Measurements from ENCODE around the gene CCDC83.

Gene CCDC83

GRCh38 chr11:85855341-85855656 is at the start of gene CCDC83:
Gene CCDC83 (plus strand): TSS chr11:85855383. CDS start chr11:85865124, 9,741 bp downstream.
- DNase-seq: no peak

- no peak for DNase-seq
These were observed 49.8 kb upstream of the CCDC83 start for GRCh38 chr11:85805387-85805786.

- no peak for DNase-seq
These were observed 49.2 kb upstream of the CCDC83 start for GRCh38 chr11:85806016-85806415.

- no peak for DNase-seq
These were observed 48.3 kb upstream of the CCDC83 start for GRCh38 chr11:85806876-85807275.

- no peak for DNase-seq
These were observed 46.0 kb upstream of the CCDC83 start for GRCh38 chr11:85809191-85809590.

GRCh38 chr11:85809863-85810262 is 45.3 kb upstream of the CCDC83 start:
- peak; percentile 56 for DNase-seq

- no peak for DNase-seq
These were observed 44.7 kb upstream of the CCDC83 start for GRCh38 chr11:85810521-85810870.

GRCh38 chr11:85810871-85811611 is 44.1 kb upstream of the CCDC83 start, which contains the start of gene SYTL2:
Gene SYTL2 (minus strand): TSS chr11:85811141. CDS start chr11:85757725, 53,416 bp downstream.
- peak; percentile 77 for DNase-seq

GRCh38 chr11:85811624-85812023 is 43.6 kb upstream of the CCDC83 start:
- no peak for DNase-seq

- DNase-seq: no peak
These were observed 41.5 kb upstream of the CCDC83 start for GRCh38 chr11:85813721-85814120.

- DNase-seq: no peak
These were observed 39.8 kb upstream of the CCDC83 start for GRCh38 chr11:85815186-85815931.

GRCh38 chr11:85819441-85819840 is 35.7 kb upstream of the CCDC83 start:
- no peak for DNase-seq

- DNase-seq: no peak
These were observed 33.5 kb upstream of the CCDC83 start for GRCh38 chr11:85821636-85822035.

- no peak for DNase-seq
These were observed 32.4 kb upstream of the CCDC83 start for GRCh38 chr11:85822814-85823213.

- no peak for DNase-seq
These were observed 31.4 kb upstream of the CCDC83 start for GRCh38 chr11:85823816-85824215.

- no peak for DNase-seq
These were observed 29.6 kb upstream of the CCDC83 start for GRCh38 chr11:85825616-85826015.

GRCh38 chr11:85826116-85826855 is 28.9 kb upstream of the CCDC83 start:
- peak; percentile 61 for DNase-seq

- no peak for DNase-seq
These were observed 27.2 kb upstream of the CCDC83 start for GRCh38 chr11:85827748-85828639.

- DNase-seq: no peak
These were observed 26.6 kb upstream of the CCDC83 start for GRCh38 chr11:85828640-85828978.

GRCh38 chr11:85829172-85829571 is 26.0 kb upstream of the CCDC83 start:
- no peak for DNase-seq

GRCh38 chr11:85831050-85831449 is 24.1 kb upstream of the CCDC83 start:
- no peak for DNase-seq

- DNase-seq: no peak
These were observed 19.9 kb upstream of the CCDC83 start for GRCh38 chr11:85835263-85835662.

- DNase-seq: no peak
These were observed 19.5 kb upstream of the CCDC83 start for GRCh38 chr11:85835729-85836128.

Measured in right forelimb (tissue), 1 donor.